Breast epithelium (tissue), 3 donors: ENCODE results near the gene CDH23.

Experiments
- CTCF ChIP-seq, 3 donors: fragments of 450-650 bp; IDR thresholded peaks; one replicate each; pipeline ENCODE4 v1.5.1; 2016 to 2017; ENCODE audit warnings: antibody characterized with exemption in 3 of 3, mild to moderate bottlenecking in 3 of 3, moderate library complexity in 3 of 3
- POLR2A ChIP-seq: fragments of 450-650 bp; IDR thresholded peaks from one replicate; pipeline ENCODE4 v1.6.1; 2016; ENCODE audit warnings: antibody characterized with exemption, mild to moderate bottlenecking, moderate library complexity
- POLR2AphosphoS5 ChIP-seq, 3 donors: sonication (generic); formaldehyde crosslinking; IDR thresholded peaks; one replicate each; pipeline ENCODE4 v1.6.1; 2017; ENCODE audit warnings: antibody characterized with exemption in 3 of 3

- TF ChIP-seq CTCF (IDR thresholded peaks at IDR 0.05) (no peak), POLR2AphosphoS5 (IDR thresholded peaks at IDR 0.05) (no peak), POLR2A (no peak)
These were observed 263.6 kb downstream of the CDH23 start for GRCh38 chr10:71660313-71660712.
